ENCODE data around the gene RTTN.
"Not testable (repeated sequence)": the region's sequence is repeated elsewhere in the genome, so short reads cannot be mapped to it uniquely, and the experiment has no call there.

DNA sequence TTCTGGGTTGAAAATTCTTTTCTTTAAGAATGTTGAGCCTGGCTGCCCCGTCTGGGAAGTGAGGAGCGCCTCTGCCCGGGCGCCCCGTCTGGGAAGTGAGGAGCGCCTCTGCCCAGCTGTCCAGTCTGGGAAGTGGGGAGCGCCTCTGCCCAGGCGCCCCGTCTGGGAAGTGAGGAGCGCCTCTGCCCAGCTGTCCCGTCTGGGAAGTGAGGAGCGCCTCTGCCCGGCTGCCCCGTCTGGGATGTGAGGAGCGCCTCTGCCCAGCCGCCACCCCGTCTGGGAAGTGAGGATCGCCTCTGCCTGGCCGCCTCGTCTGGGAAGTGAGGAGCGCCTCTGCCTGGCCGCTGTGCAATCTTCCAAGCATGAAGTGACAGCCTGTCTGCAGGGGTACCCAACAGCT, 102.6 kb downstream of the RTTN start:
- not testable (repeated sequence) for TF ChIP-seq EP300 (IDR thresholded peaks at IDR 0.05)
- TF ChIP-seq, protein P1, sequence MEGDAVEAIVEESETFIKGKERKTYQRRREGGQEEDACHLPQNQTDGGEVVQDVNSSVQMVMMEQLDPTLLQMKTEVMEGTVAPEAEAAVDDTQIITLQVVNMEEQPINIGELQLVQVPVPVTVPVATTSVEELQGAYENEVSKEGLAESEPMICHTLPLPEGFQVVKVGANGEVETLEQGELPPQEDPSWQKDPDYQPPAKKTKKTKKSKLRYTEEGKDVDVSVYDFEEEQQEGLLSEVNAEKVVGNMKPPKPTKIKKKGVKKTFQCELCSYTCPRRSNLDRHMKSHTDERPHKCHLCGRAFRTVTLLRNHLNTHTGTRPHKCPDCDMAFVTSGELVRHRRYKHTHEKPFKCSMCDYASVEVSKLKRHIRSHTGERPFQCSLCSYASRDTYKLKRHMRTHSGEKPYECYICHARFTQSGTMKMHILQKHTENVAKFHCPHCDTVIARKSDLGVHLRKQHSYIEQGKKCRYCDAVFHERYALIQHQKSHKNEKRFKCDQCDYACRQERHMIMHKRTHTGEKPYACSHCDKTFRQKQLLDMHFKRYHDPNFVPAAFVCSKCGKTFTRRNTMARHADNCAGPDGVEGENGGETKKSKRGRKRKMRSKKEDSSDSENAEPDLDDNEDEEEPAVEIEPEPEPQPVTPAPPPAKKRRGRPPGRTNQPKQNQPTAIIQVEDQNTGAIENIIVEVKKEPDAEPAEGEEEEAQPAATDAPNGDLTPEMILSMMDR (IDR thresholded peaks at IDR 0.05) = not testable (repeated sequence)

Data from gastroesophageal sphincter (tissue), 3 donors.